Stimulated activated CD8-positive, alpha-beta memory T cell treated with anti-CD3 and anti-CD28 coated beads, Interleukin-15, amount 100 ng/mL, for 4 hours (primary cell): ENCODE data around the gene ZNF512B.
"Not testable (repeated sequence)": the region's sequence is repeated elsewhere in the genome, so short reads cannot be mapped to it uniquely, and the experiment has no call there.

ENCODE experiments used
- DNase-seq, 2 donors: peaks; one replicate each; pipeline ENCODE4 v3.0.0-alpha.2; 2020; ENCODE audit warnings: low read depth in 2 of 2

Gene ZNF512B

DNA sequence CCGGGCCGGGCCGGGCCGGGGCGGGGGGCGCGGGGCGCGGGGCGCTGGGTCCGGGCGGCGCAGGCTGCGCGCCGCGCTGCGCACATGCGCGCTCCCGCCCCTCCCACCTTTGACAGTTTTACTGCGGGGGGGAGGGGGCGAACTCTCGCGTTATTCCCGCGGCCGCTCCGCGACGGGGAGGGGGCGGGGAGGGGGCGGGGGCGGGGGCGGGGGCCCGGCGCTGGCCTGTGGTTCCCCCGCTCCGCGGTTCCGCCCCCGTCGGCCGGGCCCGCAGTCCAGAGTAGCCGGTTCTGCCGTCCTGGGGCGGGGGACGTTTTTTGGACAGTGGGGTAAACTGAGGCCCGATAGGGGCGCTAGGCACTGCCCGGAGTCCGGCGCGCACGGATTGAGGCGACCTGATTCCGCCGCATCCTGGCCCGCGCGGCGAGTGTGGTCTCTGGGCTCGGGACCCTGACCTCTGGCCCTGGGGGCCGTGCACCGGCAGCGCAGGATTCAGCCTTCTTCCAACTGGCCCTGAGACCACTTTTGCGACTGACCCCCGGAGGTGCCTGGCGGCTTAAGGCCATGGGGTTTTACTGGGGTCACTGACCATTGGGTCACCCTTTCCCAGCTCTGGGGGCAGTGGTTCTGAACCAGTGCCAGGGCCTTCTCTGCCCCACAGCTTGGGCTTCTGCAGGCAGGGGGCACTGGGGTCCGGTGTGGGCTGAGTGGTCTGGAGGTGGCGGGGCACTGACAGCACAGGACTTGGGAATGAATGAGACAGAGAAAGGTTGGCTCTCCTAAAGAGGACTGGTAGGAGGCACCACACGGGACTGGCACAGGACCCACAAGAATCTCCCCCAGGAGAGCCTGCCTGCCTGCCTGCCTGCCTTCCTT, at the start of gene ZNF512B:
Gene ZNF512B, minus strand, starts transcription at position 93 of the 876 bp plus-strand sequence. CDS start 1,980 bp downstream, outside the sequence.
- no peak for DNase-seq

DNA sequence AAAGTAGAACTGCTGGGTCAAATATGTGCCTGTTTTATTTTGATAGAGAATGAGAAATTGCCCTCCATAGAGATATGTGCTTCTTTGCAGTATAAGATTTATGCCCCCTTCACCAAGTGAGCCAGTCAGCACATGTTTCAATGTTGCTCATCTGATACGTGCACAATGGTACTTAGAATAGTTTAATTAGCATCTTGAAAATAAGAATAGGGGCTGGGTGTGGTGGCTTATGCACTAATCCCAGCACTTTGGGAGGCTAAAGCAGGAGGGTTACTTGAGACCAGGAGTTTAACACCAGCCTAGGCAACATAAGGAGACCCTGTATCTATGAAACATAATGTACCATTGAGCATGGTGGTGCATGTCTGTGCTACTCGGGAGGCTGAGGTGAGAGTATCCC, 45.9 kb upstream of the ZNF512B start:
- DNase-seq: no peak

- DNase-seq: not testable (repeated sequence)
Measured at GRCh38 chr20:64012385-64013154, 42.8 kb upstream of the ZNF512B start.

DNA sequence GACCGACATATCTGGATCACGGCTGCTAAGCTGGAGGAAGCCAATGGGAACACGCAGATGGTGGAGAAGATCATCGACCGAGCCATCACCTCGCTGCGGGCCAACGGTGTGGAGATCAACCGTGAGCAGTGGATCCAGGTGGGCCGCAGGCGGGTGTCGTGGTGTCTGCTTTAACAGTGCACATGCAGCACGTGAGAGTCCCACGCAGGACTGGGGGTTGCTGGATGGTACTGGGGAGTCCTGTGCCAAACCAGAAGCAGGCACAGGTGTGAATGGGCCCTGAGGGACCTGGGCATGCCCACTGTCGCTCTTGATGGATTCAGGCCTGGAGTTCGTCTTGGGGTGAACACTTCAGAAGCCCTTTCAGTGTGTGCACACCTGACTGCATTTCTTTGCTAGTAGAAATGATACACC, 41.6 kb upstream of the ZNF512B start:
- no peak for DNase-seq

DNA sequence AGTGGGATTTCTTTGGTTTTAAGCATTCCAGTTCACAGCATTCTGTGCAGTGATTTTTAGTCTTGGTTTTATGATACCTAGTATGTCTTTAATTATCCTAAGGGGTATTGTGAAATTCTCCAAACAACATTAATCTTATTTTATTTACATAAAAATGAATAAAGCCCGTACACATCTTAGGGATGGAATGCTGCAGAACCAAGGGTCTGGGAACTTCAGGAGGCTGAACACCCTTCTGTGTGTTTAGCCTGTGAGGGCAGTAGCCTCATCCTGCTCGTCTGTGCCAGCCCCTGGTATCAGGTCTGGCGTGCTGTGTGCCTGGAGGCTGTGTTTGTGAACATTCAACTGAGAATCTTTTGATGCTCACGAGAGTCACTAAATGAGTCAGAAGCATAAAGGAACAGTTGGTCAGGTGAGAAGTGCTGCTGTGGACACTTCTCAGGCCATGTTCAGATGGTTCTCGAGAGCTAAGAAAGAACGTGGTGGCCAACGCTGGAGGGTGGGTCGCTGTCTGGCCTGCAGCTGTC, 41.0 kb upstream of the ZNF512B start:
- DNase-seq: no peak

DNA sequence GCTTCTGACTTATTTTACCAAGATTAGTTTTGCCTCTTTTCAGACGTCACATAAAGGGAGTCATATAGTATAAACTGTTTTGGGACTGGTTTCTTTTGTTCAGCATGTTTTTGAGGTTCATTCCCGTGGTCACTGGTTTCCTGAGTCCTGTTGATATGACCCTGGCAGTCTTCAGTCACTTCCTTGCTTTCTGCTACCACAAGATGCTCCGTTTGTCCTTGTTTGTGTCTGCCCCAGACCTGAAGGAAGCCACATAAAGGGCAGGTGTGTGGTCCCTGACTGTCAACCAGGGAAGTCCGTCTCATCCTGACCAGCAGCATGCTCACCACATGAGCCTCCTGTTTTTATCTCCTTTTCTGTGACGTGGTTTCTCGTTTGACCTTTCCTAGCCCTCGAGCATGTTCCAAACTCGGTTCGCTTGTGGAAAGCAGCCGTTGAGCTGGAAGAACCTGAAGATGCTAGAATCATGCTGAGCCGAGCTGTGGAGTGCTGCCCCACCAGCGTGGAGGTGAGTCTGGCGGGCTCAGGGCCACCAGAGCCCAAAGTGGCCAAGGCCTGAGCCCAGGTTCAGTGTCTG, 40.2 kb upstream of the ZNF512B start:
- no peak for DNase-seq

DNA sequence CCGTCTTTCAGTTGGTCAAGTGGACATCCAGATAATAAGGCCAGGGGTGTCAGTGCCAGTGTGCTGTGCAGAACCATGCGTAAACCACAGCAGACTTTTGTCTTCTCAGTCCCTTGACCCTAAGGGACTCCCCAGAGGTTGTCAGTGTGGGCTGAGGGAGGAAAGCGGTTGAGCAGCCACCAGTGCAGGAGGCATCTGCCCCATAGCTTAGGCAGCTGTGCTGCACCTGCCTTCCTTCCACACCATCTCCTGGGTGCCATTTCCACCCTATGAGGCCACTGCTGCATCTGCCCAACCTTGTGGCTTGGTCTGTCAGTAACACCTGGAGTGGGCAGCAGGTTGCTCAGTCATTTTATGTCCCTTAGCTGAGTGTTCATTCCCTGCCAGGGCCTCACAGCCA, 37.2 kb upstream of the ZNF512B start:
- no peak for DNase-seq

DNA sequence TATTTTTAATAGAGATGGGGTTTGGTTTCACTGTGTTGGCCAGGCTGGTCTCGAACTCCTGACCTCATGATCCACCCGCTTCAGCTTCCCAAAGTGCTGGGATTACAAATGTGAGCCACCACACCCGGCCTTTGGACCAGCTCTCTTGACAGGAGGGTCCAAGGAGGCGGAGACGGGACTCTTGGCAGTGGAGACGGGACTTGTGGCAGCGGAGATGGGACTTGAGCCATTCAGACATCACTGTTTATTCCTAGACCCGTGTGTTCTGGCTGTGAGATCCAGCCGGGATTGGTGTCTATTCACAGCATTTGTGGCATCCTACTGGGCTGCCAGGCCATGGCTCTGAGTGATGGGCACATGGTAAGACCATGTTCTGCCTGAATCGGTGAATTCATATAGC, 36.8 kb upstream of the ZNF512B start:
- no peak for DNase-seq

GRCh38 chr20:64005394-64005793, 35.7 kb upstream of the ZNF512B start:
- no peak for DNase-seq

DNA sequence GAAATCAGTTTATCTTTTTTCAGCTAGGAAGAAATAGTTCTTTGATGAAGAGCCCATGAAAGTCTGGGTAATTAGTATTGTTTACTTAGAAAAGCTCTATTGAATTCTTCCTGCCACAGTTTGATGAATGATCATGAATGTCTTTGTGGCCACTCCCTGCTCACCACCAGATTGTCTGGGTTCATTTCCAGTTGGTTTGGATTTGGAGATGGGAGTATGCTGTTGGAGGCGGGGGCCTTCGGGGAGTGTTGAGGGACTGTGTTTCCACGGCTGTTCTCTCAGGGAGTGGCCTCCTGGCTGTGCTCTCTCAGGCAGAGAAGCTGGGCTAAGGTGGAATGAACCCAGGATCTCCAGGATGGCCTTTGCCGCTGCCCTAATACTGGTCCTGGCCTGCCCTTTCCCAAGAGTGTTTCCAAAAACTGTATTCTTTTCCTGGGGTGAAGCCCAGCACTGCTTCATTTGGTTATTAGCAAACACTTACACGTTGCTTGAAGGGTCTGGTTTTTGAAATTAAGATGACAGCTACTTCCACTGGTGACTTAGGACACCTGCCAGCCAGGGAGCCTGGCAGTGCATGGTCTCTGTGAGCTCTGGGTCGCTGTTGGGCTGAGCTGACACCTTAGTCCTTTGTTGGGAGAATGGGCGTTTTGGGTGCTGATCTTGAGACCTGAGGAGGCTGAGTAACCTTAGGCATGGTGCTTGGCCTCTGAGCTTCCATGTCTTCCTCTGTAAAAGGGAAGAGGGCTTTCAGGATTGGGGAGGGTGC, 34.4 kb upstream of the ZNF512B start:
- no peak for DNase-seq

GRCh38 chr20:64001607-64002011, 31.9 kb upstream of the ZNF512B start:
- DNase-seq: no peak

DNA sequence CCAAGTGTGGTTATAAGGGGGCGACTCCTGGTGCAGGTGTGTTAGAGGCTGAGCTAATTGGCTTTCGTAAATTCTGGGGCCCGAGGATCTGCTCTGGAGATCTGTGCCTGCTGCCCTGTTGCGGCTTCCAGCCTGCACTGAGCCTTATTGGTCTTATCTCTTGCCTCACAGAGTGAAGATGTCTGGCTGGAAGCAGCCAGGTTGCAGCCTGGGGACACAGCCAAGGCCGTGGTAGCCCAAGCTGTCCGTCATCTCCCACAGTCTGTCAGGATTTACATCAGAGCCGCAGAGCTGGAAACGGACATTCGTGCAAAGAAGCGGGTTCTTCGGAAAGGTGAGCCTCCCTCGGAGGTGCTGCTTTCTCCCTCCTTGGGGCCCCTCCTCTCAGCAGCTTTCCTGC, 31.2 kb upstream of the ZNF512B start:
- no peak for DNase-seq

GRCh38 chr20:63982937-63983336, 13.2 kb upstream of the ZNF512B start:
- no peak for DNase-seq

GRCh38 chr20:63980806-63981728, 11.3 kb upstream of the ZNF512B start, which contains the start of gene PRPF6:
PRPF6 (plus strand) TSS chr20:63981132; CDS start chr20:63981246, 114 bp downstream.
- DNase-seq: peak; percentile 87

- DNase-seq: no peak
Measured at GRCh38 chr20:63980317-63980805, 10.6 kb upstream of the ZNF512B start.

DNA sequence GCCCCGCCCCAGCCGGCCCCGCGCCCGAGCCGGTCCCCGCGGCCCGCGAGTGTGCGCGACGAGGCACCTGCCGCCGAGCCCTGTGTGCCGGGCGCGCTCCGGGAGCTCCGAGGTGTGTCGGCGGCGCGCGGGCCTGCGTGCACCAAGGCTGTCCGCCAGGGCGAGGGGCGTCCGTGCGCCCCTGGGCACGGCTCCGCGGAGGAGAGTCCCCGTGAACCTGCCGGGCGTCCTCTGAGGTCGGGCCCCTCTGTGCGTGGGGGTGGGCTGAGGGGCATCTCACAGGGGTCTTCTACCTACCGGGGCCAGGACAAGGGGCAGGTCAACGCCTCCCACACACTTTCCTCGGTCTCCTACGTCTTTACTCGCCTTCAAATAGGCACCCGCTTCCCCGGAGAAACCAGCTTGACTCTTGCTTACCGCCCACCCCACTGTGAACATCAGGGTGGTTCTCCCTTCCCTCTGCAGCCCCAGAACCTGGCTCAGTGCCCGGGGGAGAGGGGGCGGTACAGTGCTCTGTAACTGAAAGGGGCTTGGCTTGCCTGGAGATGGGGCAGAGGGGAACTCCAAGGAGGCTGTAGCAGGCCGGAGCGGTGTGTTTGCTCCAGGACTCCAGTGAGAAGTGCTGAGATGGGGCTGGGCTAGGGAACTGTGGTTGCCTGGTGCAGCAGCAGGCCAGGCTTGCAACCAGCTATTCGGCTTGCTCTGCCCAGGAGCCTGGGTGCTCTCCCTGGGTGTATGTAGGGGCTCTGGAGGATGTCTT, 10.0 kb upstream of the ZNF512B start, which contains the start of gene SAMD10:
Gene SAMD10, minus strand, starts transcription at position 86 of the 760 bp plus-strand sequence. CDS start 175 bp downstream, outside the sequence.
- peak; percentile 75 to 78 for DNase-seq

GRCh38 chr20:63979229-63979556, 9.5 kb upstream of the ZNF512B start:
- DNase-seq: no peak

- DNase-seq: peak in 1 of 2 donors; percentile 43
Measured at GRCh38 chr20:63978319-63979228, 8.8 kb upstream of the ZNF512B start.
